ENCODE measurements around the gene FSHR.

The FSHR gene

GRCh38 chr2:49111456-49111855, 42.9 kb downstream of the FSHR start:
- DNase-seq (ENCODE audit: low read depth) = no peak

- DNase-seq (ENCODE audit: low read depth) = no peak
These were observed 43.3 kb downstream of the FSHR start for GRCh38 chr2:49111006-49111405.

- no peak for DNase-seq (ENCODE audit: low read depth)
These were observed 43.7 kb downstream of the FSHR start for GRCh38 chr2:49110571-49110970.

- DNase-seq (ENCODE audit: low read depth) = no peak
These were observed 45.5 kb downstream of the FSHR start for GRCh38 chr2:49108851-49109250.

GRCh38 chr2:49108436-49108835, 45.9 kb downstream of the FSHR start:
- no peak for DNase-seq (ENCODE audit: low read depth)

- no peak for DNase-seq (ENCODE audit: low read depth)
These were observed 48.8 kb downstream of the FSHR start for GRCh38 chr2:49105506-49105905.

- no peak for DNase-seq (ENCODE audit: low read depth)
These were observed 52.2 kb downstream of the FSHR start for GRCh38 chr2:49102146-49102545.

- no peak for DNase-seq (ENCODE audit: low read depth)
These were observed 73.6 kb downstream of the FSHR start for GRCh38 chr2:49080681-49081080.

GRCh38 chr2:49070716-49071115, 83.6 kb downstream of the FSHR start:
- no peak for DNase-seq (ENCODE audit: low read depth)

GRCh38 chr2:49069829-49070228, 84.5 kb downstream of the FSHR start:
- no peak for DNase-seq (ENCODE audit: low read depth)

GRCh38 chr2:49068613-49069012, 85.7 kb downstream of the FSHR start:
- DNase-seq (ENCODE audit: low read depth) = no peak

- no peak for DNase-seq (ENCODE audit: low read depth)
These were observed 86.3 kb downstream of the FSHR start for GRCh38 chr2:49067971-49068370.

GRCh38 chr2:49053156-49053555, 101.2 kb downstream of the FSHR start:
- DNase-seq (ENCODE audit: low read depth) = no peak

- no peak for DNase-seq (ENCODE audit: low read depth)
These were observed 104.0 kb downstream of the FSHR start for GRCh38 chr2:49050265-49050664.

GRCh38 chr2:49049161-49049560, 105.2 kb downstream of the FSHR start:
- DNase-seq (ENCODE audit: low read depth) = no peak

GRCh38 chr2:49045083-49045482, 109.2 kb downstream of the FSHR start:
- DNase-seq (ENCODE audit: low read depth) = no peak

GRCh38 chr2:49044350-49045079, 109.8 kb downstream of the FSHR start:
- DNase-seq (ENCODE audit: low read depth) = no peak

GRCh38 chr2:49043405-49043982, 110.8 kb downstream of the FSHR start:
- DNase-seq (ENCODE audit: low read depth) = no peak

GRCh38 chr2:49042488-49042887, 111.8 kb downstream of the FSHR start:
- no peak for DNase-seq (ENCODE audit: low read depth)

GRCh38 chr2:49041061-49041460, 113.3 kb downstream of the FSHR start:
- DNase-seq (ENCODE audit: low read depth) = no peak

- DNase-seq (ENCODE audit: low read depth) = no peak
These were observed 117.1 kb downstream of the FSHR start for GRCh38 chr2:49037197-49037596.

GRCh38 chr2:49035481-49035880, 118.8 kb downstream of the FSHR start:
- DNase-seq (ENCODE audit: low read depth) = no peak

GRCh38 chr2:49033394-49034185, 120.7 kb downstream of the FSHR start:
- no peak for DNase-seq (ENCODE audit: low read depth)

Data from activated gamma-delta T cell treated with anti-CD3 and anti-CD28 coated beads, Interleukin-2, amount 50 U/mL, for 16 hours (primary cell).